IMR-90 (cell line): Measurements from ENCODE around the gene PHC2. TPM values are rescaled to one million over a fixed set of nuclear protein-coding genes. Genes with fewer than 3 reads are reported as not detected.

Source experiments
- ATAC-seq: fragments of 200-7000 bp; cut with Tn5 transposase; 2 replicates; pipeline ENCODE4 v1.9.1; 2020; ENCODE audit warnings: low read depth, mild to moderate bottlenecking, moderate library complexity
- BruUV-seq: library from RNA; stranded (reverse); fragments of 400-500 nt; replicated peaks from 2 replicates; lab custom pipeline; 2021; lab: Mats Ljungman, UMichigan
- CTCF ChIA-PET: fragments of 300-600 bp; formaldehyde crosslinking; extraction: SDS; loops from one replicate; lab custom pipeline; 2021; ENCODE audit warnings: antibody characterized with exemption; lab: Yijun Ruan, JAX
- POLR2A ChIA-PET: fragments of 300-600 bp; sonication (Branson Sonifier 250); formaldehyde crosslinking; loops from one replicate; lab custom pipeline; 2022; ENCODE audit warnings: antibody characterized with exemption; ENCODE audit not compliant: unreplicated experiment; lab: Charles Lee
- DNase-seq: peaks from one replicate; pipeline ENCODE4 v3.0.0; 2013
- H2AFZ ChIP-seq: replicated peaks from 2 replicates; pipeline ENCODE3; 2013; ENCODE audit warnings: low read length, mild to moderate bottlenecking; ENCODE audit not compliant: poor library complexity
- H2AK5ac ChIP-seq: 2 replicates; pipeline ENCODE4 v1.6.1; 2013; ENCODE audit warnings: low read depth, low read length, inconsistent platforms
- H2AK9ac ChIP-seq: replicated peaks from 2 replicates; pipeline ENCODE3; 2013; ENCODE audit warnings: mild to moderate bottlenecking, low read depth, low read length, moderate library complexity; ENCODE audit not compliant: poor library complexity
- H2BK120ac ChIP-seq: 2 replicates; pipeline ENCODE4 v1.6.1; 2013; ENCODE audit warnings: low read depth, low read length, inconsistent platforms
- H2BK15ac ChIP-seq: 3 replicates; pipeline ENCODE4 v1.6.1; 2013; ENCODE audit warnings: low read depth, low read length, inconsistent platforms
- H2BK20ac ChIP-seq: 2 replicates; pipeline ENCODE4 v1.6.1; 2013; ENCODE audit warnings: low read depth, mild to moderate bottlenecking, inconsistent platforms, low read length, moderate library complexity
- H2BK5ac ChIP-seq: 2 replicates; pipeline ENCODE4 v1.6.1; 2013; ENCODE audit warnings: mild to moderate bottlenecking, low read depth, low read length, inconsistent platforms; ENCODE audit not compliant: poor library complexity, severe bottlenecking
- H3K14ac ChIP-seq: replicated peaks from 2 replicates; pipeline ENCODE4 v1.6.1; 2013; ENCODE audit warnings: low read depth, low read length, inconsistent platforms
- H3K18ac ChIP-seq: 2 replicates; pipeline ENCODE4 v1.6.1; 2013; ENCODE audit warnings: low read depth, low read length, control low read depth
- H3K23ac ChIP-seq: 2 replicates; pipeline ENCODE4 v1.6.1; 2013; ENCODE audit warnings: low read depth, low read length, inconsistent platforms
- H3K27ac ChIP-seq: 2 replicates; pipeline ENCODE4 v1.5.1; 2013; ENCODE audit warnings: mild to moderate bottlenecking, control low read depth, low read length; ENCODE audit not compliant: insufficient read depth
- H3K27me3 ChIP-seq: 2 replicates; pipeline ENCODE4 v1.6.1; 2013; ENCODE audit warnings: low read length; ENCODE audit not compliant: control insufficient read depth, insufficient read depth
- H3K36me3 ChIP-seq: 2 replicates; pipeline ENCODE4 v1.6.1; 2013; ENCODE audit warnings: low read length, mixed read lengths; ENCODE audit not compliant: control insufficient read depth, insufficient read depth
- H3K4ac ChIP-seq: 2 replicates; pipeline ENCODE4 v1.6.1; 2013; ENCODE audit warnings: low read depth, low read length, inconsistent platforms
- H3K4me1 ChIP-seq: 2 replicates; pipeline ENCODE4 v1.6.1; 2013; ENCODE audit warnings: low read length, mixed read lengths; ENCODE audit not compliant: control insufficient read depth, insufficient read depth
- H3K4me2 ChIP-seq: 2 replicates; pipeline ENCODE4 v1.6.1; 2013; ENCODE audit warnings: low read depth, mild to moderate bottlenecking, control low read depth, low read length, moderate library complexity
- H3K4me3 ChIP-seq: 2 replicates; pipeline ENCODE4 v1.5.1; 2013; ENCODE audit warnings: low read depth, mild to moderate bottlenecking, control low read depth, low read length, moderate library complexity; ENCODE audit not compliant: insufficient read depth
- H3K56ac ChIP-seq: 2 replicates; pipeline ENCODE4 v1.6.1; 2013; ENCODE audit warnings: low read length, inconsistent platforms; ENCODE audit not compliant: insufficient read depth; ENCODE audit errors: extremely low read depth
- H3K79me1 ChIP-seq, 2 experiments: 2 replicates each; pipeline ENCODE4 v1.6.1; 2013; ENCODE audit warnings: low read length in 2 of 2, inconsistent platforms in 1 of 2, low read depth in 1 of 2
- H3K9ac ChIP-seq: 2 replicates; pipeline ENCODE4 v1.6.1; 2013; ENCODE audit warnings: low read depth, low read length, control low read depth
- H3K9me1 ChIP-seq: 2 replicates; pipeline ENCODE4 v1.6.1; 2013; ENCODE audit warnings: low read length, inconsistent platforms; ENCODE audit not compliant: insufficient read depth
- H3K9me3 ChIP-seq: 2 replicates; pipeline ENCODE4 v1.6.1; 2013; ENCODE audit warnings: low read length; ENCODE audit not compliant: control insufficient read depth, insufficient read depth
- H4K20me1 ChIP-seq: 2 replicates; pipeline ENCODE4 v1.6.1; 2013; ENCODE audit warnings: low read length, inconsistent platforms; ENCODE audit not compliant: insufficient read depth
- H4K5ac ChIP-seq: 2 replicates; pipeline ENCODE4 v1.6.1; 2013; ENCODE audit warnings: mild to moderate bottlenecking, low read depth, low read length, control low read depth
- H4K8ac ChIP-seq, 2 experiments: 2 replicates each; pipeline ENCODE4 v1.6.1; 2013; ENCODE audit warnings: low read depth in 2 of 2, low read length in 2 of 2, control low read depth in 1 of 2, inconsistent platforms in 1 of 2
- H4K91ac ChIP-seq: 2 replicates; pipeline ENCODE4 v1.6.1; 2013; ENCODE audit warnings: low read depth, low read length, inconsistent platforms; ENCODE audit not compliant: insufficient read depth
- BHLHE40 ChIP-seq: fragments of 150-350 bp; IDR thresholded peaks from 2 replicates; pipeline ENCODE4 v1.6.1; 2016; ENCODE audit warnings: mild to moderate bottlenecking, low read depth, low read length
- CEBPB ChIP-seq: IDR thresholded peaks from 2 replicates; pipeline ENCODE4 v1.6.1; 2012; ENCODE audit warnings: low read depth, low read length, improper control_type of control experiment
- CHD1 ChIP-seq: IDR thresholded peaks from 2 replicates; pipeline ENCODE4 v1.6.1; 2012; ENCODE audit warnings: low read depth, low read length, improper control_type of control experiment
- MAZ ChIP-seq: IDR thresholded peaks from 2 replicates; pipeline ENCODE4 v1.6.1; 2012; ENCODE audit warnings: low read depth, mild to moderate bottlenecking, low read length, improper control_type of control experiment, moderate library complexity, borderline replicate concordance
- NFE2L2 ChIP-seq: fragments of 150-350 bp; IDR thresholded peaks from 2 replicates; pipeline ENCODE4 v1.6.1; 2016; ENCODE audit warnings: low read depth, mild to moderate bottlenecking, low read length
- POLR2A ChIP-seq: IDR thresholded peaks from 2 replicates; pipeline ENCODE4 v1.6.1; 2012; ENCODE audit warnings: mild to moderate bottlenecking, low read depth, low read length
- RAD21 ChIP-seq: IDR thresholded peaks from 2 replicates; pipeline ENCODE4 v1.6.1; 2012; ENCODE audit warnings: low read length, improper control_type of control experiment
- RFX5 ChIP-seq: IDR thresholded peaks from 2 replicates; pipeline ENCODE4 v1.8.0; 2012; ENCODE audit warnings: low read depth, mild to moderate bottlenecking, low read length, moderate library complexity
- SMC3 ChIP-seq: fragments of 150-350 bp; IDR thresholded peaks from 2 replicates; pipeline ENCODE4 v1.6.1; 2016; ENCODE audit warnings: low read depth, mild to moderate bottlenecking, antibody characterized with exemption, low read length, moderate library complexity
- WGBS, 2 experiments: methylation state at CpG; one replicate each; pipeline versions ENCODE4 v1.1.5 to v1.1.7; 2013; ENCODE audit warnings: missing lambda C conversion rate in 2 of 2; ENCODE audit not compliant: insufficient read length in 1 of 2; ENCODE audit errors: extremely low coverage in 2 of 2; 5-methylcytosine and 5-hydroxymethylcytosine counted together
- dilution Hi-C: fragments of 300-500 bp; cut with HindIII; formaldehyde crosslinking; loops from one replicate; pipeline ENCODE4 v1.14.3; 2018; ENCODE audit warnings: low sequenced_read_pairs; ENCODE audit not compliant: unreplicated experiment
- in situ Hi-C: fragments of 300-500 bp; cut with MboI; formaldehyde crosslinking; loops from 3 replicates; pipeline ENCODE4 v1.14.3; 2019; ENCODE audit warnings: low sequenced_read_pairs, inconsistent platforms, mixed read lengths
- intact Hi-C: fragments of 100-400 bp; cut with micrococcal nuclease; formaldehyde crosslinking; loops from 2 replicates; pipeline ENCODE4 v1.10.0; 2022
- polyA plus RNA-seq, 3 experiments: library from polyadenylated mRNA; depleted of rRNA; stranded (reverse); fragments of >200 nt; gene quantifications; 2 replicates each; pipeline ENCODE4 v1.2.3, GENCODE V29; 2012; ENCODE audit warnings: low replicate concordance in 1 of 3
- total RNA-seq: library from RNA; depleted of rRNA; stranded (reverse); fragments of >200 nt; gene quantifications from 2 replicates; pipeline ENCODE4 v1.2.3, GENCODE V29; 2012
- TF ChIP-seq, protein P1 (sequence below): fragments of 150-350 bp; IDR thresholded peaks from 2 replicates; pipeline ENCODE4 v1.6.1; 2017; ENCODE audit warnings: mild to moderate bottlenecking, antibody characterized with exemption, low read length, low read depth
- TF ChIP-seq, protein P2 (sequence below): fragments of 150-350 bp; IDR thresholded peaks from 2 replicates; pipeline ENCODE4 v1.6.1; 2016; ENCODE audit warnings: low read depth, mild to moderate bottlenecking, low read length, moderate library complexity, borderline replicate concordance
- TF ChIP-seq, protein P3 (sequence below): conservative IDR thresholded peaks from 2 replicates; pipeline ENCODE4 v1.5.1; 2012; ENCODE audit warnings: mild to moderate bottlenecking, low read depth, low read length, improper control_type of control experiment

Gene PHC2
- total and polyA plus RNA-seq, 2 of the 4 experiments (the other 2 are of a cell fraction): 46.4 to 98.1 TPM

DNA sequence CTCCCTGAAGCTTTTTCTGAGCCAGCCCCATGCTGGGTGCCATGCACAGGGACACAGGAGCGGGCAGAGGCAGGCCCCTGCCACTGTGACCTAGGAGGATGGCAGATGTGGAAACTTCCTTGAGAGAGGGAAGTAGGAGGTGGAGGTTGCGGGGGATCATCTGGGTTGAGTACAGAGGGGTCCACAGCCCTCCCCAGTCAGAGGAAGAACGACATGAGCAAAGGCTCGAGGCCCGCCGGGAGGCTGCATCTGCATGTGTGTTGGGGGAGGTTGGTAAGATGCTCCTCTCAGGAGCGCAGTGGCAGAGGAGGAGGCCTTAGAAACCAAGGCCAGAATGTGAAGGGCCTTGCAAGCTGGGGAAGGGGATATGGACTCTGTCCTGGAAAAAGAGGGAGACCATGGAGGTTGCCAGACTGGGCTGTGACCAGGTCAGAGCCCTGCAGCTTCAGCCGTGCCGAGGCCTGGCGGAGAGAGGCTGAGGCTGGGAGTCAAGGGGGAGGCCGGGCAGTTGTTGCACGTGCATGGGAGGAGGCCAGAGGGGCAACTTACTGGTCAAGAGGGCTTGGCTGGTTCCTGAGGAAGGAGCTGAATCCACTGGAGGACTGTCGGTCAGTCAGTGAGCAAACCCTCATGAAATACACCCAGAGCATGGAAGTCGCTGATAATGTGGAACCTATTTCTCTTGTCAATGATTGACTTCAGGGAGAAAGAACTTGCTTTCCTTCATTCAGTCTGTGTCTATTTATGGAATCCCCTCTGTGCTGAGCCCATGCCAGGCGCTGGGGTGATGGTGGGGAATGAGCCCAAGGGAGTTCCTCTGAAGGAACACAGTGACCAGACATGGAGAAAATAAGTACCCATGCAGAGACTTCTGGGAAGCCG lies 141.7 kb downstream of the PHC2 start (continued):
- TF ChIP-seq CEBPB (no peak), RAD21 (no peak)

DNA sequence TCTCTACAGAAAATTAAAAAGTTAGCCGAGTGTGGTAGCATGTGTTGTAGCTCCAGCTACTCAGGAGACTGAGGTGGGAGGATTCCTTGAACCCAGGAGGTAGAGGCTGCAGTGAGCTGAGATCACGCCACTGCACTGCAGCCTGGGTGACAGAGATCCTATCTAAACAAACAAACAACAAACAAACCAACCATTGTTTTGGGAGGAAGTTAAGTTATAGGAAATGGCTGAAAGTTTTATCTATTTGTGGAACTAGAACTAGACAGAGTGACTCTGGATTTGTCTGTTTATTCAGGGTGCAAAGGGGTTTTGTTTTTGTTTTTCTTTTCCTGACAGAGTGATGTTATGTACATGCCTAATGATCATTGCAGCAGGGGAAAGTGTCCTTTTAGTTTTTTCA lies 143.6 kb downstream of the PHC2 start:
- H2BK20ac ChIP-seq: no peak overlapping the region
- in situ Hi-C loops: no loop called here
- no peak overlapping the region for H2BK15ac ChIP-seq
- DNase-seq: no peak
- H3K4me3 ChIP-seq: no peak overlapping the region
- BruUV-seq: no TSS peak
- H4K5ac ChIP-seq: no peak overlapping the region
- no peak overlapping the region for H3K4me2 ChIP-seq
- CTCF ChIA-PET: no interaction called here
- ATAC-seq: no peak
- H3K9me1 ChIP-seq: peaks cover 4% of the 10 kb centered on the region; the same call in 1 of the 2 replicates
- H3K56ac ChIP-seq: no peak overlapping the region
- H3K4me1 ChIP-seq: no peaks in the 10 kb centered on the region
- H3K79me1 ChIP-seq: peaks cover 0 to 6% of the 10 kb centered on the region in 2 experiments; a peak in 2 of 4 replicates
- no peaks in the 10 kb centered on the region for H3K27me3 ChIP-seq
- H3K23ac ChIP-seq: no peak overlapping the region
- intact Hi-C loops: loop anchor here (10.0 kb wide), 1 partner anchor 183 kb away; no protein-coding TSS in a partner anchor
- H3K36me3 ChIP-seq: peaks cover 28% of the 10 kb centered on the region
- H3K14ac ChIP-seq: no peak overlapping the region
- H2AK9ac ChIP-seq: no peak overlapping the region
- H2AK5ac ChIP-seq: no peak overlapping the region
- no peak overlapping the region for H3K9ac ChIP-seq
- no peak overlapping the region for H3K18ac ChIP-seq
- H2AFZ ChIP-seq: no peak overlapping the region
- H4K20me1 ChIP-seq: no peaks in the 10 kb centered on the region
- H2BK5ac ChIP-seq: no peak overlapping the region
- WGBS, 2 experiments: no CpG with 5 or more reads among the region's 2 CpGs
- no peak overlapping the region for H3K4ac ChIP-seq
- H4K91ac ChIP-seq: no peak overlapping the region
- POLR2A ChIA-PET: no interaction called here
- H2BK120ac ChIP-seq: no peak overlapping the region
- H3K9me3 ChIP-seq: no peaks in the 10 kb centered on the region
- no peak overlapping the region for H4K8ac ChIP-seq
- H3K27ac ChIP-seq: no peak overlapping the region
- dilution Hi-C loops: no loop called here
- TF ChIP-seq CEBPB: no peak
- no peak for TF ChIP-seq NFE2L2
- TF ChIP-seq, protein P1, sequence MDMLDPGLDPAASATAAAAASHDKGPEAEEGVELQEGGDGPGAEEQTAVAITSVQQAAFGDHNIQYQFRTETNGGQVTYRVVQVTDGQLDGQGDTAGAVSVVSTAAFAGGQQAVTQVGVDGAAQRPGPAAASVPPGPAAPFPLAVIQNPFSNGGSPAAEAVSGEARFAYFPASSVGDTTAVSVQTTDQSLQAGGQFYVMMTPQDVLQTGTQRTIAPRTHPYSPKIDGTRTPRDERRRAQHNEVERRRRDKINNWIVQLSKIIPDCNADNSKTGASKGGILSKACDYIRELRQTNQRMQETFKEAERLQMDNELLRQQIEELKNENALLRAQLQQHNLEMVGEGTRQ: no peak
- TF ChIP-seq CHD1: no peak
- TF ChIP-seq SMC3: no peak
- TF ChIP-seq, protein P2, sequence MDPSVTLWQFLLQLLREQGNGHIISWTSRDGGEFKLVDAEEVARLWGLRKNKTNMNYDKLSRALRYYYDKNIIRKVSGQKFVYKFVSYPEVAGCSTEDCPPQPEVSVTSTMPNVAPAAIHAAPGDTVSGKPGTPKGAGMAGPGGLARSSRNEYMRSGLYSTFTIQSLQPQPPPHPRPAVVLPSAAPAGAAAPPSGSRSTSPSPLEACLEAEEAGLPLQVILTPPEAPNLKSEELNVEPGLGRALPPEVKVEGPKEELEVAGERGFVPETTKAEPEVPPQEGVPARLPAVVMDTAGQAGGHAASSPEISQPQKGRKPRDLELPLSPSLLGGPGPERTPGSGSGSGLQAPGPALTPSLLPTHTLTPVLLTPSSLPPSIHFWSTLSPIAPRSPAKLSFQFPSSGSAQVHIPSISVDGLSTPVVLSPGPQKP: no peak
- TF ChIP-seq MAZ: no peak
- no peak for TF ChIP-seq RAD21
- TF ChIP-seq POLR2A: no peak
- TF ChIP-seq, protein P3, sequence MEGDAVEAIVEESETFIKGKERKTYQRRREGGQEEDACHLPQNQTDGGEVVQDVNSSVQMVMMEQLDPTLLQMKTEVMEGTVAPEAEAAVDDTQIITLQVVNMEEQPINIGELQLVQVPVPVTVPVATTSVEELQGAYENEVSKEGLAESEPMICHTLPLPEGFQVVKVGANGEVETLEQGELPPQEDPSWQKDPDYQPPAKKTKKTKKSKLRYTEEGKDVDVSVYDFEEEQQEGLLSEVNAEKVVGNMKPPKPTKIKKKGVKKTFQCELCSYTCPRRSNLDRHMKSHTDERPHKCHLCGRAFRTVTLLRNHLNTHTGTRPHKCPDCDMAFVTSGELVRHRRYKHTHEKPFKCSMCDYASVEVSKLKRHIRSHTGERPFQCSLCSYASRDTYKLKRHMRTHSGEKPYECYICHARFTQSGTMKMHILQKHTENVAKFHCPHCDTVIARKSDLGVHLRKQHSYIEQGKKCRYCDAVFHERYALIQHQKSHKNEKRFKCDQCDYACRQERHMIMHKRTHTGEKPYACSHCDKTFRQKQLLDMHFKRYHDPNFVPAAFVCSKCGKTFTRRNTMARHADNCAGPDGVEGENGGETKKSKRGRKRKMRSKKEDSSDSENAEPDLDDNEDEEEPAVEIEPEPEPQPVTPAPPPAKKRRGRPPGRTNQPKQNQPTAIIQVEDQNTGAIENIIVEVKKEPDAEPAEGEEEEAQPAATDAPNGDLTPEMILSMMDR: no peak
- no peak for TF ChIP-seq BHLHE40
- TF ChIP-seq RFX5: no peak
